GM23338 (cell line): ENCODE results near the gene TXNL4A. TPM values are rescaled to one million over a fixed set of nuclear protein-coding genes. Genes with fewer than 3 reads are reported as not detected.

Source experiments
- ATAC-seq: fragments of 200-7000 bp; cut with Tn5 transposase; 3 replicates; pipeline ENCODE4 v1.9.1; 2020
- DNase-seq: peaks from one replicate; pipeline ENCODE4 v3.0.0-alpha.2; 2015; ENCODE audit warnings: low spot score
- H2AFZ ChIP-seq: fragments of 200-600 bp; sonication (generic); 2 replicates; pipeline ENCODE4 v1.8.0; 2016; ENCODE audit warnings: antibody characterized with exemption, mild to moderate bottlenecking, moderate library complexity
- H3F3A ChIP-seq: fragments of 200-600 bp; sonication (generic); replicated peaks from 2 replicates; pipeline ENCODE4 v1.8.0; 2017; ENCODE audit warnings: antibody characterized with exemption, mixed run types, low read depth
- H3K27ac ChIP-seq: fragments of 200-600 bp; sonication (generic); 2 replicates; pipeline ENCODE4 v1.6.1; 2016; ENCODE audit warnings: low read depth
- H3K27me3 ChIP-seq: fragments of 200-600 bp; sonication (generic); 2 replicates; pipeline ENCODE4 v1.8.0; 2016; ENCODE audit warnings: mild to moderate bottlenecking, mixed run types, moderate library complexity; ENCODE audit not compliant: insufficient read depth
- H3K36me3 ChIP-seq: fragments of 200-600 bp; sonication (generic); 2 replicates; pipeline ENCODE4 v1.8.0; 2016; ENCODE audit warnings: mild to moderate bottlenecking; ENCODE audit not compliant: insufficient read depth
- H3K4me1 ChIP-seq: fragments of 200-600 bp; sonication (generic); 2 replicates; pipeline ENCODE4 v1.8.0; 2016; ENCODE audit warnings: mild to moderate bottlenecking, moderate library complexity; ENCODE audit not compliant: insufficient read depth
- H3K4me2 ChIP-seq: fragments of 200-600 bp; sonication (generic); 2 replicates; pipeline ENCODE4 v1.7.1; 2017; ENCODE audit warnings: mixed run types
- H3K4me3 ChIP-seq: fragments of 200-600 bp; sonication (generic); 2 replicates; pipeline ENCODE4 v1.6.1; 2016; ENCODE audit warnings: mixed run types
- H3K79me2 ChIP-seq: fragments of 200-600 bp; sonication (generic); replicated peaks from 2 replicates; pipeline ENCODE4 v1.8.0; 2017; ENCODE audit warnings: mild to moderate bottlenecking; ENCODE audit not compliant: insufficient read depth
- H3K9me2 ChIP-seq: fragments of 200-600 bp; sonication (generic); 2 replicates; pipeline ENCODE4 v1.8.0; 2017; ENCODE audit not compliant: insufficient read depth
- H4K20me1 ChIP-seq: fragments of 200-600 bp; sonication (generic); replicated peaks from 2 replicates; pipeline ENCODE4 v1.8.0; 2017; ENCODE audit warnings: mild to moderate bottlenecking; ENCODE audit not compliant: insufficient read depth
- H3K27ac Mint-ChIP-seq: 2 replicates; pipeline ENCODE4 v1.8.0; 2020; ENCODE audit warnings: inconsistent platforms, mild to moderate bottlenecking, moderate library complexity, mixed read lengths
- H3K27me3 Mint-ChIP-seq: 3 replicates; pipeline ENCODE4 v1.8.0; 2022; ENCODE audit warnings: low read depth, mild to moderate bottlenecking, moderate library complexity, mixed read lengths, inconsistent platforms; ENCODE audit not compliant: insufficient read depth, poor library complexity
- H3K36me3 Mint-ChIP-seq: 3 replicates; pipeline ENCODE4 v1.8.0; 2021; ENCODE audit warnings: low read depth, mild to moderate bottlenecking, inconsistent platforms, moderate library complexity, mixed read lengths
- H3K4me1 Mint-ChIP-seq: 3 replicates; pipeline ENCODE4 v1.8.0; 2020; ENCODE audit warnings: mild to moderate bottlenecking, inconsistent platforms, mixed read lengths
- H3K4me3 Mint-ChIP-seq: 3 replicates; pipeline ENCODE4 v1.8.0; 2021; ENCODE audit warnings: moderate library complexity, mild to moderate bottlenecking, inconsistent platforms, mixed read lengths
- H3K9me3 Mint-ChIP-seq: 3 replicates; pipeline ENCODE4 v1.8.0; 2020; ENCODE audit warnings: moderate library complexity, mild to moderate bottlenecking, inconsistent platforms, mixed read lengths
- CTCF ChIP-seq, 2 experiments: fragments of 200-600 bp in 1 of 2; sonication (generic) in 1 of 2; conservative IDR thresholded peaks; 2 replicates each; pipeline versions ENCODE4 v1.5.1 to v1.6.1; 2016 to 2017; ENCODE audit warnings: antibody characterized with exemption in 2 of 2, low read depth in 2 of 2, mild to moderate bottlenecking in 2 of 2, moderate library complexity in 1 of 2
- ETS1 ChIP-seq: IDR thresholded peaks from 2 replicates; pipeline ENCODE4 v1.6.1; 2016; ENCODE audit warnings: antibody characterized with exemption
- EZH2phosphoT487 ChIP-seq: fragments of 200-600 bp; sonication (generic); IDR thresholded peaks from one replicate; pipeline ENCODE4 v1.8.1; 2018; ENCODE audit warnings: antibody characterized with exemption; ENCODE audit not compliant: unreplicated experiment
- JUNB ChIP-seq: IDR thresholded peaks from one replicate; pipeline ENCODE4 v1.6.1; 2016; ENCODE audit warnings: antibody characterized with exemption; ENCODE audit not compliant: unreplicated experiment
- POLR2AphosphoS5 ChIP-seq: IDR thresholded peaks from 2 replicates; pipeline ENCODE4 v1.6.1; 2016; ENCODE audit warnings: antibody characterized with exemption, low read depth
- STAT1 ChIP-seq: IDR thresholded peaks from one replicate; pipeline ENCODE4 v1.6.1; 2016; ENCODE audit warnings: antibody characterized with exemption; ENCODE audit not compliant: unreplicated experiment
- ZNF114 ChIP-seq: fragments of 250-450 bp; sonication (Bioruptor Pico); IDR thresholded peaks from 2 replicates; pipeline ENCODE4 v1.5.0; 2020; ENCODE audit warnings: mild to moderate bottlenecking, moderate library complexity
- ZNF331 ChIP-seq: fragments of 250-450 bp; sonication (Bioruptor Pico); IDR thresholded peaks from 2 replicates; pipeline ENCODE4 v1.5.0; 2020; ENCODE audit warnings: low read depth, mild to moderate bottlenecking, moderate library complexity
- polyA plus RNA-seq: library from polyadenylated mRNA; unstranded; fragments of >200 nt; fragmentation: Nextera tagmentation; extraction: Ambion mirVana; gene quantifications from 2 replicates; pipeline ENCODE4 v1.2.1, GENCODE V29; 2016
- total RNA-seq: library from RNA; depleted of rRNA; stranded (reverse); fragments of >200 nt; shearing (Covaris generic); gene quantifications from 2 replicates; pipeline ENCODE4 v1.2.3, GENCODE V29; 2014
- TF ChIP-seq, protein P1 (sequence below): IDR thresholded peaks from one replicate; pipeline ENCODE4 v1.6.1; 2018; ENCODE audit warnings: antibody characterized with exemption; ENCODE audit not compliant: unreplicated experiment

Gene TXNL4A
- total and polyA plus RNA-seq, 2 experiments from 2014 or later: 51.0 to 271 TPM

DNA sequence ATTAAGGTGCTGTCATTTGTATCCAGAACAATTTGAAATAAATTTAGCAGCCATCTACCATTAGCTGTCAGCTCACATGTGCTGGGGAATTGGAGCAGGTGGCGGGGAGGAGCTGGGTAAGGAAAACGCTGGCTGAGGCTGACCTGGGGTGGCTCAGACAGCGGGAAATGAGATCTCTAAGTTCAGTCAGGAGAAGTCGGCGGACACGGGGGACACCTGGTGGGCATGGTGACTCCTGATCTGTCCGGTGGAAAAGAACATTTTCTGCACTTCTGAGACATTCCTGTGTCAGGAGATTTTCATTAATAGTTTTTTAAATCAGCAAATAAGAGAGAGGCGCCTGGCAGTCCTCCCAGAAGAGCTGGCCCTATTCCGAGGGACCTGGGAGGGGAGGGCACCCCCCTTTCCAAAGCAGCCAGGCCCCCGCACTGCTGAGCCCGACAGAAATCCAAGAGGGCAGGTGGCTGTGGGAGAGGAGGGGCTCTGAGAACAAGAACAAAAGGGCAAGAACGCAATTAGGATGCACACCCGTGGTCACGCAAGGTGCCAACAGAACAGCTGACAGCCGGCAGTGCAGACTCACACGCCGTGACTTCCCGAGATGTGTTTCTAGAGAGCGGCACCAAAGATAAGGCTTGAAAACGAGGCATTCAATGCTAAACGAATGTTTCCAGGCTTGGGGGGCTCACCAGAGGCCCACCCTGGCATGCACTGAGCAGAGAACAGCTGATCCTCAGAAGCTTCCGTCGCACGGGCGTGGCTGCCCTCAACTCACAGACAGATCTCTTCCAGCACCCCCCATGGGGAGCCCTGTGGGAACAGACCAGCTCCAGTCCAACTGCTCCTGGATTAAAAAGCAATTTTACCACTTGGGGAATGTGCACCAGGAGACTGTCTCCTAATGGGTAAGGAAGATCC is 63.3 kb downstream of the TXNL4A start:
- H3K4me3 Mint-ChIP-seq: no peak overlapping the region
- H3K4me1 Mint-ChIP-seq: peaks cover 13% of the 10 kb centered on the region
- DNase-seq: no peak

More for the DNA sequence above, 63.3 kb downstream of the TXNL4A start:
- H2AFZ ChIP-seq: no peak overlapping the region
- no peaks in the 10 kb centered on the region for H3F3A ChIP-seq
- Mint-ChIP-seq H3K36me3 (peaks cover 23% of the 10 kb centered on the region), H3K27me3 (peaks cover 9% of the 10 kb centered on the region), H3K27ac (no peak overlapping the region), H3K9me3 (peaks cover 17% of the 10 kb centered on the region)
- peaks cover 4% of the 10 kb centered on the region; the same call in 1 of the 2 replicates for H3K36me3 ChIP-seq
- no peaks in the 10 kb centered on the region for H3K4me1 ChIP-seq
- H3K27me3 ChIP-seq: no peaks in the 10 kb centered on the region
- H3K27ac ChIP-seq: no peak overlapping the region
- ATAC-seq: no peak; the same call in 2 of the 3 replicates
- no peak for TF ChIP-seq POLR2AphosphoS5
- TF ChIP-seq ZNF114: no peak
- no peak for TF ChIP-seq EZH2phosphoT487
- no peak for TF ChIP-seq JUNB
- TF ChIP-seq, protein P1, sequence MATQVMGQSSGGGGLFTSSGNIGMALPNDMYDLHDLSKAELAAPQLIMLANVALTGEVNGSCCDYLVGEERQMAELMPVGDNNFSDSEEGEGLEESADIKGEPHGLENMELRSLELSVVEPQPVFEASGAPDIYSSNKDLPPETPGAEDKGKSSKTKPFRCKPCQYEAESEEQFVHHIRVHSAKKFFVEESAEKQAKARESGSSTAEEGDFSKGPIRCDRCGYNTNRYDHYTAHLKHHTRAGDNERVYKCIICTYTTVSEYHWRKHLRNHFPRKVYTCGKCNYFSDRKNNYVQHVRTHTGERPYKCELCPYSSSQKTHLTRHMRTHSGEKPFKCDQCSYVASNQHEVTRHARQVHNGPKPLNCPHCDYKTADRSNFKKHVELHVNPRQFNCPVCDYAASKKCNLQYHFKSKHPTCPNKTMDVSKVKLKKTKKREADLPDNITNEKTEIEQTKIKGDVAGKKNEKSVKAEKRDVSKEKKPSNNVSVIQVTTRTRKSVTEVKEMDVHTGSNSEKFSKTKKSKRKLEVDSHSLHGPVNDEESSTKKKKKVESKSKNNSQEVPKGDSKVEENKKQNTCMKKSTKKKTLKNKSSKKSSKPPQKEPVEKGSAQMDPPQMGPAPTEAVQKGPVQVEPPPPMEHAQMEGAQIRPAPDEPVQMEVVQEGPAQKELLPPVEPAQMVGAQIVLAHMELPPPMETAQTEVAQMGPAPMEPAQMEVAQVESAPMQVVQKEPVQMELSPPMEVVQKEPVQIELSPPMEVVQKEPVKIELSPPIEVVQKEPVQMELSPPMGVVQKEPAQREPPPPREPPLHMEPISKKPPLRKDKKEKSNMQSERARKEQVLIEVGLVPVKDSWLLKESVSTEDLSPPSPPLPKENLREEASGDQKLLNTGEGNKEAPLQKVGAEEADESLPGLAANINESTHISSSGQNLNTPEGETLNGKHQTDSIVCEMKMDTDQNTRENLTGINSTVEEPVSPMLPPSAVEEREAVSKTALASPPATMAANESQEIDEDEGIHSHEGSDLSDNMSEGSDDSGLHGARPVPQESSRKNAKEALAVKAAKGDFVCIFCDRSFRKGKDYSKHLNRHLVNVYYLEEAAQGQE: no peak
- no peak for TF ChIP-seq ETS1
- TF ChIP-seq STAT1: no peak
- TF ChIP-seq ZNF331: no peak
- no peak; a peak in 1 of 4 replicates for TF ChIP-seq CTCF (conservative IDR thresholded peaks at IDR 0.05; ENCODE audit: low read depth in 2 of 2)
- H4K20me1 ChIP-seq: no peaks in the 10 kb centered on the region
- no peaks in the 10 kb centered on the region for H3K9me2 ChIP-seq
- no peak overlapping the region for H3K4me3 ChIP-seq
- no peak overlapping the region for H3K4me2 ChIP-seq
- H3K79me2 ChIP-seq: 0 out of 2 replicates have a peak, but pooled peaks cover 5% of the 10 kb centered on the region
